Neuron (in vitro differentiated cells): ENCODE results near the gene SEC31A.

Experiments used
- H2AFZ ChIP-seq: one replicate; pipeline ENCODE4 v1.6.1; 2013; ENCODE audit warnings: low read depth, mild to moderate bottlenecking, inconsistent platforms, low read length, moderate library complexity
- H3K27me3 ChIP-seq: one replicate; pipeline ENCODE4 v1.6.1; 2013; ENCODE audit warnings: low read length; ENCODE audit not compliant: insufficient read depth
- H3K36me3 ChIP-seq: one replicate; pipeline ENCODE4 v1.6.1; 2013; ENCODE audit warnings: low read length; ENCODE audit not compliant: insufficient read depth
- H3K4me1 ChIP-seq: one replicate; pipeline ENCODE4 v1.6.1; 2013; ENCODE audit warnings: low read length; ENCODE audit not compliant: insufficient read depth
- H3K4me3 ChIP-seq: 2 replicates; pipeline ENCODE4 v1.5.1; 2013; ENCODE audit warnings: mild to moderate bottlenecking, low read length, moderate library complexity
- H3K9me3 ChIP-seq: one replicate; pipeline ENCODE4 v1.6.1; 2013; ENCODE audit warnings: low read length

Gene SEC31A

GRCh38 chr4:82809619-82810018 lies 81.3 kb downstream of the SEC31A start:
- H3K4me3 ChIP-seq = no peak overlapping the region
- H2AFZ ChIP-seq = no peak overlapping the region
- peaks cover 15% of the 10 kb centered on the region for H3K4me1 ChIP-seq
- no peaks in the 10 kb centered on the region for H3K27me3 ChIP-seq
- H3K36me3 ChIP-seq = no peaks in the 10 kb centered on the region
- no peaks in the 10 kb centered on the region for H3K9me3 ChIP-seq

- Histone ChIP-seq H3K4me3 (no peak overlapping the region), H2AFZ (no peak overlapping the region), H3K9me3 (no peaks in the 10 kb centered on the region), H3K4me1 (peaks cover 10% of the 10 kb centered on the region), H3K27me3 (no peaks in the 10 kb centered on the region), H3K36me3 (no peaks in the 10 kb centered on the region)
Observed at GRCh38 chr4:82803746-82804145, 87.2 kb downstream of the SEC31A start.

- no peaks in the 10 kb centered on the region for H3K36me3 ChIP-seq
- H2AFZ ChIP-seq = no peak overlapping the region
- H3K9me3 ChIP-seq = no peaks in the 10 kb centered on the region
- no peaks in the 10 kb centered on the region for H3K27me3 ChIP-seq
- peaks cover 10% of the 10 kb centered on the region for H3K4me1 ChIP-seq
- H3K4me3 ChIP-seq = no peak overlapping the region
Observed at GRCh38 chr4:82802911-82803310, 88.0 kb downstream of the SEC31A start.

GRCh38 chr4:82801910-82802521 lies 88.9 kb downstream of the SEC31A start:
- Histone ChIP-seq H3K4me3 (no peak overlapping the region), H3K27me3 (no peaks in the 10 kb centered on the region), H3K4me1 (peaks cover 11% of the 10 kb centered on the region), H2AFZ (no peak overlapping the region), H3K9me3 (no peaks in the 10 kb centered on the region), H3K36me3 (no peaks in the 10 kb centered on the region)

- Histone ChIP-seq H3K9me3 (no peaks in the 10 kb centered on the region), H3K27me3 (no peaks in the 10 kb centered on the region), H3K4me3 (peak overlapping the region; percentile 87), H2AFZ (peak overlapping the region; percentile 88), H3K36me3 (peaks cover 7% of the 10 kb centered on the region), H3K4me1 (peaks cover 21% of the 10 kb centered on the region)
Observed at GRCh38 chr4:82799006-82799881, 91.7 kb downstream of the SEC31A start.

- Histone ChIP-seq H3K4me1 (peaks cover 26% of the 10 kb centered on the region), H3K9me3 (no peaks in the 10 kb centered on the region), H2AFZ (peak within 1 kb of the TSS; percentile 88), H3K4me3 (peak within 1 kb of the TSS; percentile 87), H3K27me3 (no peaks in the 10 kb centered on the region), H3K36me3 (peaks cover 7% of the 10 kb centered on the region)
Observed at GRCh38 chr4:82798168-82799005, 92.6 kb downstream of the SEC31A start, which contains the start of gene SCD5. TSS of gene SCD5 (minus strand) at chr4:82798796. CDS start at chr4:82798537, 259 bp downstream.

GRCh38 chr4:82797405-82798111 lies 93.4 kb downstream of the SEC31A start:
- H3K4me3 ChIP-seq = peak overlapping the region; percentile 87
- no peaks in the 10 kb centered on the region for H3K9me3 ChIP-seq
- H3K36me3 ChIP-seq = peaks cover 7% of the 10 kb centered on the region
- H3K4me1 ChIP-seq = peaks cover 34% of the 10 kb centered on the region
- peak overlapping the region; percentile 88 for H2AFZ ChIP-seq
- H3K27me3 ChIP-seq = no peaks in the 10 kb centered on the region

- Histone ChIP-seq H3K36me3 (peaks cover 7% of the 10 kb centered on the region), H3K9me3 (no peaks in the 10 kb centered on the region), H2AFZ (no peak overlapping the region), H3K4me3 (peak overlapping the region; percentile 87), H3K4me1 (peaks cover 36% of the 10 kb centered on the region), H3K27me3 (no peaks in the 10 kb centered on the region)
Observed at GRCh38 chr4:82797040-82797404, 93.9 kb downstream of the SEC31A start.

DNA sequence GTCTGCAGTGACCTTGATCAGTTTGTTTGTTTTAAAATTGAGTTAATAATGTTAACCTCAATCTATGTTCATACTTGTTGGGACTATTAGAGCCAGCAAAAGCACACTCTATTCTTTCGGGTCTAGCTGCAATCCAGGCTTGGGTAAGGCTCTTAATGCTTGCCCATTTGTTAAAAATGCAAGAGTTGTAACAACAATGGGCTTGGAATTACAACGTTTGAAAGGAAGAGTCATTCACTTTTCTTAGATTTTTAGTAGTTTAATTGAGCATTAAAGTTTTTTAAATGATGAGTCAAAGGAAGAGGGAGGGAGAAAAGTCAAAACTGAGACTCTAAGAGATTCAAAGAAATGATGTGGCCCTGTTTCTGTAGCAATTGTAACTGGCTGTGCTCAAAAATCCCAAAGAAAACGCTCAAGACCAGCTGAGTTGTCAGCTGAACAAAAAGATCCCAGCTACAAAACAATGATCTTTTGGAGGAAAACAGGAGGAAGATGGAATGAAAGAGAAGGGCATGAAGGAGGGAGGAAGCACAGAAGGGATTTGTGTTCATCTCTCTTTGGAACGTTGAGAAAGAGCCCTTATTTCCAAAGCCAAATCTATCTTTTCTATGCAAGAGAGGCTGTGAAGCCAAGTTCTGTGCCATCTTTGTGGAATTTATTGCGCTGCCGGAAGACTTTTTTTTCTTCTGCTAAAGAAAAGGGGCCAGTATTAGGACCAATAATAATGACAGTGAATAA lies 97.9 kb downstream of the SEC31A start:
- H3K36me3 ChIP-seq = peaks cover 7% of the 10 kb centered on the region
- H2AFZ ChIP-seq = no peak overlapping the region
- peaks cover 43% of the 10 kb centered on the region for H3K4me1 ChIP-seq
- H3K27me3 ChIP-seq = no peaks in the 10 kb centered on the region
- no peak overlapping the region for H3K4me3 ChIP-seq
- H3K9me3 ChIP-seq = no peaks in the 10 kb centered on the region

DNA sequence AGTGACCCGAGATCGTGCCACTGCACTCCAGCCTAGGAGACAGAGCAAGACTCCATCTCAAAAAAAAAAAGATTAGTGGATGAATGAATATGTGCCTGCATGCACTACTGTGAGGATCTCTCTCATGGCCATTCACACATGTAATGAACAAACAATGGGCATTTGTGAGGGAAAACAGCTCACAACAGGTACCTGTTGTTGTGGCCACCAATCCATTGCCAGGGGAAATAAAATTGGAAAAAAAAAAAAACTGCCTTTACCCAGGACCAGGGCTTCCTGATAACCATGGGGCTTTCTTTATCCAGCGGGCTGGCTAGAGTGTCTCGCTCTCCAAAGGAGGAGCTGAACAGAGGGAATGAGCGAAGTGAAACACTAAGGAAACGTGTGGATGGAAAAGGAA lies 99.8 kb downstream of the SEC31A start:
- no peak overlapping the region for H2AFZ ChIP-seq
- H3K27me3 ChIP-seq = no peaks in the 10 kb centered on the region
- no peak overlapping the region for H3K4me3 ChIP-seq
- peaks cover 48% of the 10 kb centered on the region for H3K4me1 ChIP-seq
- no peaks in the 10 kb centered on the region for H3K9me3 ChIP-seq
- H3K36me3 ChIP-seq = peaks cover 10% of the 10 kb centered on the region

DNA sequence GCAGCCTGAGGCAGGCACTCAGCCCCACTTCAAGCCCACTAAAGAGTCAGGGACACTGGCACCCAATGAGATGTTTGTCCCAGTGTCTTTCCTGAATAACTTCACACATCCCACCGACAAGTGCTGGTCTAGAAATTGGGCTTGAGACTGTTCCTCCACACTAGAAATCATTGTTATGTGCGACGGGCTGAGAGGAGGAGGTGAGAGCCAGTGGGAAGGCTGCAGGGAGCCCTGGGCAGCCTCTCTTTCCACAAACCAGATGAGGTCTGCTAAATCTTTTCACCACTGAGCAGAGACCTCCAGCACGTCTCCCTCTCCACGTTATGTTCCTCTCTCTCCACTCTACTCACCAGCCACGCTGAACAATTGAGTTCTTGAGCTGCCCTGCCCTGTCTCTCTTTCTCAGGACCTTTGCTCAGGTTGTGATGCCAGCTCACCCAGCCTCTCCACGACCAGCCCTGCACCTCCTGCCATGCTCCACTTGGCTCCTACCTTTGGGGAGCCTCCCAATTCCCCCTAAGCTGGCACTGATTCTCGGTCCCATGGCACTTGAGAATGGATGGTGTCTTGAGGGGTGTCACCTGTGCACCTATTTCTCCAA lies 100.8 kb downstream of the SEC31A start:
- H3K4me3 ChIP-seq = no peak overlapping the region
- H3K4me1 ChIP-seq = peaks cover 57% of the 10 kb centered on the region
- no peaks in the 10 kb centered on the region for H3K9me3 ChIP-seq
- H3K27me3 ChIP-seq = no peaks in the 10 kb centered on the region
- H2AFZ ChIP-seq = no peak overlapping the region
- H3K36me3 ChIP-seq = peaks cover 7% of the 10 kb centered on the region
